Activated CD8-positive, alpha-beta memory T cell treated with anti-CD3 and anti-CD28 coated beads for 1 hour (primary cell): ENCODE results near the gene FSIP2.

Experiments used
- DNase-seq, 2 donors: peaks; one replicate each; pipeline ENCODE4 v3.0.0-alpha.2; 2020; ENCODE audit warnings: low read depth in 1 of 2; ENCODE audit errors: extremely low read depth in 1 of 2

Gene FSIP2, protein sequence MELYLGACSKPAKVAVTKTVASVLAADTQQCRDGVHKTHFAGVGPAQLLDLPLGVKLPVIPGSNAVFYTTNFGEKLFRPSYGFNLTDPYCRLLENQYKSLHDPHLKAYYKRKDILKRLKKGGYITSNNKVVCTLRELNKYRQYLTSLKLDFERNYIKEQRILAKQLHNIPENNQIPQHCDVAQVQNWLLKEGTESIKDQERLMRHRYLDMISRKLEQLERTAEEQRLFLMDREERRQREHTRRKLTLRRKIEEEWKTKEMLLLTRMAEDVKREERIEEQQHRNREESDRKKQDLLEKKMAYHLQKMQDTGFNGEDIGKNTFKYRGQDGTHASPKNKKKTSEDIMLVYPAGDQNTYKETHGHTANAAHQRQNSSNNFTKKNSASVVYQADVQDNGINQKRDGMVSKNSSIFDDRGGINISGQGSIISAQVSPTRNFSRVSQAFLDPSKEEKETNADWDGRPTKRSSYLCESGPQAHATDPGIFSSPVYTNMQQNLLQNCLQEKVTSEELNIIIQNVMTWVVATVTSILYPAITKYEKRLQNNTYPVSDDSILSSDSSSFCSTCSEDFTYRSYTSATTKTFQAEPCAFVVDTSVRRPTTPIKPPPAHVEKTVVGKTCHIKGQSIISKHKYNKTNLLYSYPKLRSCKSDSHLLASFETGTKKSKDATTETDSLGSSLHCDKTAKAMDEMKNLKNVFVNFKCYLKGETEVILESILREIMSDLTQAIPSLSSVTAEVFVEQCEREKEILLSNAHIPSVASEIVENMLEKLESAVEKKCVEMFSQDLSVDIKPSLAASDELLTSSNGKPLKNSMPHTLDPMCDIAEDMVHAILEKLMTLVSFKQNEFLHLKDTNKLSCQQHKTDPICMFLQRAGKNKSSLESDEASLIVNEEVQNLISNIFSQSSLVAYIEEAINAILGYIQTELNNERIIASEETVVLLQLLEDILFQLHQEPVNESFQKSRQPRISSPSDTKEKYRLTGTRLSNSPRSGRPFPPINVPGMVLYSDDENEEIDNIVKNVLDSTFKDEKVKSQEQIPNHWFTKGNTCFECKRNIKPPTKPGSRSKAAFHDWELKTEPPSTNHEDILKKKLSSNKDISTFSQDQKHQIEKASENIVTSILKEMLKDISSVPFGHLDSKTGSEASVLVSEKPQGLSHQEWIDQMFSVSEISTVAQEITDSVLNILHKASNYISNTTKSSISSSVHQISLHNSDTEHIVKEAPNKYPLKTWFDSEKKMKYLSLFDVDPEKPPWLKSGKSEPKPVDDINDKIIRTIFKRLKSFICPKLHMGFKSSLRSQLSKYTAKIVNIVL (N-terminal part only)

DNA sequence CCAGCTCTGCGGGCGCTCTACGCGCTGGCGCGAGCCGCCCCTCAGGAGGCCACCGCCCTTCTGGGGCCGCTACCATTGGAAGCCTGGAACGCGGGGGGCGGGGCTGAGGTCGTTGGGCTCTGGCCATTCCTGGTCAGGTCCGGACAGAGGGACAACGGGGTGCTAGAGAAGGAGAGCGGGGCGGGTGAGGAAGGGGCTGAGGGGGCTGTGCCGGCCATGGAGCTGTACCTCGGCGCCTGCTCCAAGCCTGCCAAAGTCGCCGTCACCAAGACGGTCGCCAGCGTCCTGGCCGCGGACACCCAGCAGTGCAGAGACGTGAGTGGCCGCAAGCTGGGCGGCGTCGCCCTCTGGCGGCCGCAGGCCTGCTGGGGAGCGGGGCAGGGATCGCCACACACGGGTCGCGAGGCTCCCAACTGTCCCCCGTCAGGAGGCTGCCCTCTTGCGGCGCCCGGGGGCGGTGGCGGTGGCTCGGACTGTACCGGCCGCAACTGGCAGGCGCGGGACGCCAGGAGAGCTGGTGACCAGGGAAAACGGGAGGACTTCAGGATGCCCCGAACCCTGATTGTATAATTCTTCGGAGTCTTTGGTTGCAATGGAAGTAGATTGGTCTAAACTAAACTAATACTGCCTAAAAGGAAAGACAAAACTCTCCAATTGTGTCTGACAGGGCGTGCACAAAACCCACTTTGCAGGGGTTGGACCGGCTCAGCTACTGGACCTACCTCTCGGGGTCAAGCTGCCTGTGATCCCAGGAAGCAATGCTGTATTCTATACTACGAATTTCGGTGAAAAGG is at the start of gene FSIP2:
Gene FSIP2 (plus strand): TSS at position 126 of the 794 bp plus-strand sequence. CDS start 91 bp downstream, at position 217.
- DNase-seq = peak in 1 of 2 donors; percentile 1

DNA sequence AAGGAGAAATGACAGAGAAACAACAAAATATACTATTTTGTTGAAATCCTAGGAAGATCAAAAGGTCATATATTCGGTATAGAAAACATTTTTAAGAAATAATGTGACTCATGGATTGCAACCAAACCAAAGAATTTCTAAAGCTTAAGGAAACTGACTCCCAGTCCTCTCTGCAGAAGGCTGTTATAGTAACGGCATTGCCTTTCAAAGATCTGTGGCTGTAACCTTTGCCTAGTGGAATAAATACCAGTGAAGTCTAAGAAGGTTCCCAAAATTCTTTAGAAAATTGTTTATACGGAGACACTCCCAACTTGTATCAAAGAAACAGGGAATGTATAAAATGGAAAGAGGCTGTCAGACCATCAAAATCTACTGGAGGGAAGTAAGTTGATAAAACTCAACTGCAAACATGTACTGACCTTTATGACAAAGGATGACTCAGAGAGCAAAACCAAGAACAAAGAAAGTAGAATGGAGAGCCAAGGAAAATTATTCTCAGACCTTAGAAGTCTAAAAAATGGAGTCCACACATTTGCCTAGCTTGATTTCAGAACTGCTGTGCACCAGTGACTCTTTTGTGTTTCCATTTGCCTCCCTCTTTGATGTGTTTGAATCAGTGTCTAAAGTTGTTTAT is 48.6 kb upstream of the FSIP2 start:
- DNase-seq = no peak

DNA sequence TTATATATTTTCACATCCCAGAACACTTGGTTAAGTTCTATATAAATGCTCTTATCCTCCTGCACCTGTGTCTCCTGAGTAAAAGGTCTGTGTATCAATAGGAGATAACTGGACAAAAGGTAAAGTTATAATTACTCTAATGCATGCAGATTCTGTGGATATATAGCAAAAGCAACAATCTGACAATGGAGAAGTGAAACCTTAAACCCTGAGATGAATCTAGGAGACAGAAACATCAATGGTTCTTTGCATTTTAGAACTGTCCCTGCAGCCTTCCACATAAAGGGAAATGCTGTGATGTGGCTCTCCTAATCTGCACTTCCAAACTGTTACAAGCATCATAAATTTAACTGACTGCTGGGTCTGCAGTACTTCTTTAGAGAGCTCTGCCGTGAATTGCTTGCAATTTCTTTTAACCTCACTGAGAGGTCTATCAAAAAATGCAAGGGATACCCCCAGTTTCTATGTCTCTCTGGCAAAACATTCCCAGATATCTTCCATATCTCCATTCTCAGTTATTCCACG is 42.8 kb upstream of the FSIP2 start:
- DNase-seq = no peak

DNA sequence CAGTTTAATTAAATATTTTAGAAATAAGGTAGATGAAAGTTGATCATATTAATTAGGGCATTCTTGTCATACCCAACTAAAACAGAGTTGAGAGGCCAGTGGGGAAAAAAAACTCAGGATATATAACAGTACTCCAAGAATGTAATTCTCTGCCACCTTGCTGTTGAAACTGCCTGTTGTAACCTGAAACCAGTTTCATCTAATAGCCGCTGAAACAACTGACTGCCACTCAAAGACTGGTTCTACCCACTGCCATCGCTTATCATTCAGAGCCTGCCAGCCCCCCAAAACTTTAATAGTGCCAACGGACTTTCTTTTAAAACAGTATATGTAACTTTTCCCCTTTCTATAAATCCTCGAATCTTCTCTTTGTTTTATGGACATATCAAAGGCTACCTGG is 37.7 kb upstream of the FSIP2 start:
- no peak for DNase-seq

DNA sequence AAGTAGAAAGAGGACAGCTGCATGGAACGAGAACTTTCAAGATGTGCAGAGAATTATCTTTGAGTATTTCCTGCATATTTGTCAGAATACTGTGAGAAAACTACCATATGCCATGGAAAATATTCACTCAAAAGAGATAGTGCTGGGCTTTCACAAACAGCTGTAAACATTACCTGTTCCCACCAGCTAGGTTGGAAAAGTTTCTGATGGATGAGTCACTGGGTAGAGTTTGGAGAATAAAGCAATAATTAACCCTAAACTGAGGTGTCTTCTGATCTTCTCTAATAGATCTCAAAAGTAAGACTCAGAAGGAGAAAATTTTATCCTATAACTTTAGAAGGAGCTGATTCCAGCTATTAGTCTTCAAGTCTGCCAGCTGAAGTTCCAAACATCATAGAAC is 3.9 kb upstream of the FSIP2 start:
- no peak for DNase-seq

DNA sequence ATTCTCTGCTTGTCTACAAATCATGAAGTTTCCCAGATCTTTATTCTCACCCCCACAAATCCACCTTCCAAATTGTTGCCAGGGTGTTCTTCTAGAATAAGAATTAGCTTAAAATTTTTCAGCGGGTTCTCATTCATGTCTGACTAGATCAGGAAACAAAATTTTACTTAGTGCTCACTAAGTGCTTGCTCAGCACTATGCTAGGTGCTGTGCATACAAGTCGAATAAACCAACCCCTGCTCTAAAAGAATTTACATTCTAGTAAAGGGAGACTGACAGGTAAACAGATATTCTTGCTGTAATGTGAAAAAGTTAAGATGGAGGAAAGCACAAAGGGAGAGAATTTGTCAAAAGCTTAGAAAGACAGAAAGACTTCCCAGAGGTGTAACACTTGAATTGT is 2.4 kb upstream of the FSIP2 start:
- DNase-seq = no peak

DNA sequence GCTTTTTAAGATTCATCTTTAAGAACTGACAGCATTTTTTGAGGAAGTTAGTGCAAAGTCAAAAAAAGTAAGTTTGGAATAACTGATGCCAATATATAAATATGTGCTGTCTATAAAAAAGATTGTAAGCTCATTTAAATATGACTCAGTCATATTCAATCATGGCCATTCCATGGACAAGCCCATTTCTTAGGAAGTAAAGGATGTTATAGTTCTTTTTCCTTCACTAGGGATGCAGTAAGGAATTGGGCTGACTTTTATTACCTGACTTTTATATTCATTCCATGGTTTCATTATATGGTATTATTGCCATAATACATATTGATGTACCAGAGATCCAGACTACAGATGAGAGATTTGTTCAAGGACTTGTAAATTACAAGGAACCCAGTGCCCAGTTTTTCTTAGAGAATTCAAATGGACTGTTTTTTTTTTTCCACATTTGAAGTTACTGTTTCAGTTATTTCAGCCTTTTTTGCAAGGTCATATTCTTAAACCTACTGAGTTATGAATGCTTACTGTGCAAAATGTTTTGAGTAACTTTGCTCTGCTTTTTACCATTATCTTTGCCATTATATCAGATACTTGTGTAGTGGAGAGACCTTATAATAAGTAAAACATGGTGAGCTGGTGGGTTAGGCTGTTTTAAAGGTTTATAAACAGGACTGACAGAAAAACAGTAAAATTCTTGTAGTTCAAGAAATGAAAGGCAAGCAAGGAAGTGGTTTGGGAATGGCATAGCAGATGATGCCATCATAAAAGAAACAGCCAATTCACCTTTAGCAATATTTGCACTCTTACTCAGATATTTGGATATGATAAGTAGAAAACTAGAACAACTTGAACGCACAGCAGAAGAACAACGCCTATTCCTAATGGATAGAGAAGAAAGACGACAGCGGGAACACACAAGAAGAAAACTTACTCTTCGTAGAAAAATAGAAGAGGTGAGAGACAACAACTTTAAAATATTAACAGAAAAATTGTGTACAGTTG is 7.6 kb downstream of the FSIP2 start:
- DNase-seq = no peak

DNA sequence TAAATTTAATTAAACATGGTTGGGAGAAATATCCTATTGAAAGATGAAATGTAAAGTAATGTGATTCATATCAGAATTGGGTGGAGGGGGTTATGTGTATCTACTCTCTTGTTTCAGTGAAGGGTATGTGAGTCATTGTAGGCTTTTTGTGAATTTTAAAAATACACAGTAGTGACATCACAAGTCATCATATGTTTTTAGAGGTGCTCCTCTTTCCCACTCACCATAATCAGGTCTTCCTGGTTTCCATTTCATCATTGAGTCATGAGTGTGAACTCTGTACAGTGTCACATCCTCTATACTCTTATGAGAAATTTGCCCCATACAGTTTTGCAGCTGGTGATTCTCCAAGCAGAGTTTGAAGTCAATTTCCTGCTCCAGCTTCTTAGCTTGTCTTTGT is 18.8 kb downstream of the FSIP2 start:
- no peak for DNase-seq

DNA sequence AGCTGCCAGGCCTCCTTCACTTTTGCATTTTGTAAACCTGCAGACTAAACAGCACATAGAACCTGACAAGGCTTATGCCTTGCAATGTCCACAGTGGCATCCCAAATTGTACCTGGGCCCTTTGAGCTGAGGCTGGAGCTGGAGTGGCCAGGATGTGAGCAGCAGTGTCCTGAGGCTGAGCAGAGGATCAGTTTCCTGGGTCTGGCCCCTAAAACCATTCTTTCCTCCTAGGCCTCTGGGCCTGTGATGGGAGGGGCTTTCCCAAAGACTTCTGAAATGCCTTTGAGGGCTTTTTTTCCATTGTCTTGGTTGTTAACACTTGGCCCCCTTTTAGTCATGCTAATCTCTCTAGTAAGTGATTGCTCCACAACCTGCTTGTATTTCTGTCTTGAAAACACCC is 32.8 kb downstream of the FSIP2 start:
- no peak for DNase-seq

DNA sequence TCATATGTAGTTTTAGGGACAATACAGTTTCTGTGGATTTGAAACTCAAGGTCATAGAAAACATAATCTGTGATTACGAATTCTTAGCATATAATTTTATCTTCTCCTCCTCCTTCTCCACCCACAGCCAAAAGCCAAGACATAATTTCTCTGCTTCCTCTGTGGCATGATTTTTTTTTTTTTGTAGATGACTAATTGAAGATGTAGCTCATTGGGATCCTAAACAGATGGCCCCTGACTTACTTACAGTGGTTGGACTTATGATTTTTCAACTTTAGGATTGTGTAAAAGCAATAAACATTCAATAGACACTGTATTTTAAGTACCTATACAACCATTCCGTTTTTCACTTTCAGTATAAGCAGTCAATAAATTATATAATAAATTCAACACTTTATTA is 42.3 kb downstream of the FSIP2 start:
- no peak for DNase-seq

DNA sequence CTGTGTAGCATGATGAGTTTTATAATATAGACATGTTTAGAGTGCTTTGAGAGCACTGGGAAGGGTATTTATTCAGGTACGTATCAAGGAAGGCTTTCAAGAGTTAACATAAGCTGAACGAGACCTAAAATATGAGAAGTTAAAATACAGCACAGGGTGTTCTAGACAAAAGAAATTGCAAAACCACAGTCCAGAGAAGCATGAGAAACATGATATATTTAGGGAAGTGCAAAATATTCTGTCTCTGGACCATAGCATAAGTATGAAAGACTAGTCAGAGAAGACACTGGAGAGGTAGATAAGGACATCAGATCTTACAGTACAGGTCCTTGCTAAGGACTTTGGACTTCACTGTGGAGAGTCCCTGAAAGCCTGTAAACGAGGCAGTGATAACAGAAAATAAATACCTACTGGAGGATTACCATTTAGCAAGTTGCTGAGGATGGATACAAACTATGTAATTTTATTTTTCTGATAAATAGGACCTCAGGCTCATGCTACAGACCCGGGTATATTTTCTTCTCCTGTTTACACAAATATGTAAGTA is 43.7 kb downstream of the FSIP2 start:
- no peak for DNase-seq

DNA sequence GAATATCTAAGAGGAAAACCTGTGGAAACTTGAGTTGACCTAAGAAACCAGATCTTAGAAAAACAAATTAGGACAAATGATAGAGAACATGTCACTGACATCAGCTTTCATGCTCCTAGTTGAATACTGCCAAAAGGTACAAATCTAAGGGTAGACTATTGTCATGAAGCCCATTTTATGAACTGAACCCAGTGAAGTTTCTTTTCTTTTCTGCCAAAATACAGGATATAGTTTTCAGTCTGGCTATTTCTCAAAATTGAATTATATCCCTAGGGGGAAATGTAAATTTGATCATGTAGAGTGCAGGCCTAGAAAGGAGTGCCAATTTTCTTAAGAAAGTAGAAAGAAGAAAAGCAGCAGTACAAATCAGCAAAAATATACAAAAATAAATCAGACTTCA is 46.6 kb downstream of the FSIP2 start:
- no peak for DNase-seq

DNA sequence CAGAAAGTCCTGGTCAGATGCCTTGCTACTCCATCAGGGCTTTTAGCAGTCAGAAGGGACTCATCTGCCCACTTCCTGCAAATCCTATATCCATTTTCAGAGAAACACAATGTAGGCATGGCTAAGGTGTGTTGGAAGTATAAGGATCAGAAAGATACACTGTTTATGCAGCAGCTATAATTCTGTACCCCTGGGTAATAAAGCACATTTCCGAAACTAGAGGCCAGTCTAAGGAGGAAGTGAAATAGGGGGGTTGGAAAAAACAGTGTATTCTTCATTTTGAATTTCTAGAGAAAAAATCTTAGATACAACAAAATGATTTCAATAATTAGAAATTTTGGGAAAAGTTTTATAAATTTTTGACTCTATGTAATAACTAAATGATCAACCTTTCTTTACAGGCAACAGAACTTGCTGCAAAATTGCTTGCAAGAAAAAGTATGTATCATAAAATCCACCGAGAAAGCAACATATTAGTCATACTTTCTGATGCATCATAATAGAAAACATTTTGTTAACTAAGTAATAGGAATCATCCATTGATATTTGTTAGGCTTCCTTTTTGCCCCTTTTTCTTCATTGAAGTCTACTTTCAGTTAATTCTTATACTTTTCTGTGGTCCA is 47.4 kb downstream of the FSIP2 start:
- no peak for DNase-seq

DNA sequence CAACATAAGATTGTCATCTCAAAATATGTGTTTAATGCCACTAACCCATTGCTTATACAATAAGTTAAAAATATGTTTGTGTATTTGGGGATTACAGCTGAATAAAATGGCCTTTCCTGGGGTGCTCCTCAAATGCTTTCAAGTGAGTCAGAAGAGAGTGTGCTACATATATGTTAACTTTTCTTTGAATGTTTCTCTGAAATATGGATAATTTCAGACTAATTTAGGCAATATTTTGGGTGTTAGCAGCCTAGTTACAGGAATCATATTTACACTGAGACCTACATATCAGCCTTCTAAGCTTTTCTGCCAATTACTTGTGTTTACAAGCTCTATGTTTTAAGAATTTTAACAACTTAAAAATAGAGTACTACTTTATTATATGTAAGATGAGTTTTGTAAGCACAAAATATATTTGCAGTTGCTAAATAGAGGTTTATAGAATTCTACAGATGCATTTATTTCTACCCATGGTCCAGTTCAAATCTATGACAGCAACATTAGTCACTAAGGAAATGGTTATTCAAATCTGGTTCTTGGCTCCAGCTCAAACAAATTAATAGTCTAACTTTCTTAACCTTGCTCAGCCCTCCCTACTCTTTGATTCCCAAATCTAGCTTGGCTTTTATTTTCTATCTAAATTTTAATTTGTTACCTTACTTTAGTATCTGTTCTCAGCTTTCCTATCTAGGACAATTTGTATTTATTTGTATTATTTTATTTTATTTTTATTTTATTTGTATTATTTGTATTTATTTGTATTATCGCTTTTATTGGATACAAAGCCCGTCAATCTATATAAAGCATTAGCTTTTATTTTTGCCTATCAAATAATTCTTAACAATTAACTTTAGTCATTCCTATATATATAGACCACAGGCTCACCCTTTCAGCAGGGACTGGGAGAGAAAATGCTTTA is 48.9 kb downstream of the FSIP2 start:
- DNase-seq = no peak

DNA sequence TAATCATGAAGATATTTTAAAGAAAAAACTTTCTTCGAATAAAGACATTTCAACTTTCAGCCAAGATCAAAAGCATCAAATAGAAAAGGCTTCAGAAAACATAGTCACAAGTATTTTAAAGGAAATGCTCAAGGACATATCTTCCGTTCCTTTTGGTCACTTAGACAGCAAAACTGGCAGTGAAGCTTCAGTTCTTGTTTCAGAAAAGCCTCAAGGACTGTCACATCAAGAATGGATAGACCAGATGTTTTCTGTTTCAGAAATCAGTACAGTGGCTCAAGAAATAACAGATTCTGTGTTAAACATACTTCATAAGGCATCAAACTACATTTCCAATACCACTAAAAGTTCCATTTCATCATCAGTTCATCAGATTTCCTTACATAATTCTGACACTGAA is 51.8 kb downstream of the FSIP2 start:
- no peak for DNase-seq

DNA sequence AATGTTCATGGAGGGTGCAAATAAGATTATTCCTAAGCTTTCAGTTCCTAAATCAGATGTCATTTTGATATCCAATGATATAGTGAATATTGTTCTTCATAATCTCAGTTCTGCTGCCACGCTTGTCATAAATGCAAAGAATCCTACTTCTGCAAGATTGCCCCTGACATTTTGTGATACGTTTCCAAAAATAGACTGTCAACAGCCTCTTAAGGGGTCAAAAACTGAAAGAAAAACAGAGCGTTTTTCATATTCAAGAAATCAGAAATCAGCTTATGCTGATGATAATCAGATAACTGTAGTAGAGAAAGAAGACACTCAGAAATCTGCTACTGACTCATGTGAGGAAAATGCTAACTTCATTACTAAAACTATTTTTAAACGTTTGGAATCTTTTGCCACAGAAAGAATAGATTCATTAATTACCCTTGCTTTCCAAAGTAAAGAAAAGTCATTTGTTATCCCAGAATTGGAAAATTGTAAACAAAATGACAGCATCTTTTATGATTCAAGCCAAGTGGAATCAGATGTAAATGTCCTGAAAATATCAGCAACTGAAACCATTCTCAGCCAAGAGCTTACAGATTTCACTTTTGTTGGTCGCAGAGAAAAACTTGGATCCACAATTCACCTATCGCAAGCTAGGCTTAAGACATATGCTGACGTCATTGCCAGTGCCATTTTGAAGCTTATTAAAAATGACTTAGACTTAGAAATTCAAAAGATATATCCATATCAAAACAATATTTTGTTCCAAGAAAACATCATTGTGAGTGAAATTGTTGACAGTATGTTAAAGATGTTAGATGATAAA is 55.1 kb downstream of the FSIP2 start:
- DNase-seq = no peak
